Measurements from ENCODE around the gene MRAP2.

MRAP2 gene

GRCh38 chr6:84019842-84020211 lies 13.7 kb upstream of the MRAP2 start:
- H3K27me3 ChIP-seq (ENCODE audit: control insufficient read depth in 1 of 2, insufficient read depth in 1 of 2, low read length in 2 of 2) = peaks cover 0 to 8% of the 10 kb centered on the region in 2 experiments
- H3K4me1 ChIP-seq (ENCODE audit: control insufficient read depth, insufficient read depth, low read depth, low read length) = no peaks in the 10 kb centered on the region
- no peak overlapping the region for H2AK5ac ChIP-seq (ENCODE audit: low read length, severe bottlenecking)
- H3K9me3 ChIP-seq (ENCODE audit: control insufficient read depth, low read length) = no peaks in the 10 kb centered on the region
- no peak overlapping the region for H3K4ac ChIP-seq (ENCODE audit: low read depth in 1 of 2, low read length in 2 of 2)
- H4K8ac ChIP-seq (ENCODE audit: low read length) = no peak overlapping the region
- H3K79me1 ChIP-seq (replicated peaks; ENCODE audit: low read length, poor library complexity, severe bottlenecking) = no peaks in the 10 kb centered on the region
- H3K9ac ChIP-seq (ENCODE audit: low read length) = no peak overlapping the region
- no peak overlapping the region for H3K23ac ChIP-seq (ENCODE audit: low read length in 2 of 2)
- H2BK12ac ChIP-seq (ENCODE audit: low read length in 2 of 2) = no peak overlapping the region
- H2BK5ac ChIP-seq (ENCODE audit: low read depth, low read length, poor library complexity, severe bottlenecking) = no peak overlapping the region
- no peak overlapping the region for H2AFZ ChIP-seq (ENCODE audit: low read depth, low read length)
- no peak overlapping the region for H3K14ac ChIP-seq (ENCODE audit: low read length in 2 of 2)
- H3K4me3 ChIP-seq (ENCODE audit: insufficient read depth in 1 of 2, low read depth in 1 of 2, low read length in 2 of 2) = no peak overlapping the region
- 83% methylated on average over 4 of the region's 6 CpGs for WGBS
- H3K36me3 ChIP-seq (ENCODE audit: control insufficient read depth in 1 of 2, insufficient read depth in 2 of 2, low read depth in 1 of 2, low read length in 2 of 2) = no peaks in the 10 kb centered on the region
- no peak overlapping the region for H2BK120ac ChIP-seq (ENCODE audit: low read depth, low read length)
- no peak overlapping the region for H3K27ac ChIP-seq (ENCODE audit: low read length, poor library complexity, severe bottlenecking)
- DNase-seq = no peak
- H3K4me2 ChIP-seq (ENCODE audit: low read length, poor library complexity, severe bottlenecking) = no peak overlapping the region
- H4K91ac ChIP-seq (ENCODE audit: low read length) = no peak overlapping the region
- H3K18ac ChIP-seq (ENCODE audit: low read depth in 1 of 2, low read length in 2 of 2) = no peak overlapping the region
- H2BK15ac ChIP-seq (ENCODE audit: low read depth, poor library complexity, severe bottlenecking) = no peak overlapping the region

- Histone ChIP-seq H3K9ac (ENCODE audit: low read length) (no peak overlapping the region), H3K14ac (ENCODE audit: low read length in 2 of 2) (no peak overlapping the region), H2BK12ac (ENCODE audit: low read length in 2 of 2) (no peak overlapping the region), H2AFZ (ENCODE audit: low read depth, low read length) (no peak overlapping the region), H3K18ac (ENCODE audit: low read depth in 1 of 2, low read length in 2 of 2) (no peak overlapping the region), H4K91ac (ENCODE audit: low read length) (no peak overlapping the region), H2BK120ac (ENCODE audit: low read depth, low read length) (no peak overlapping the region), H3K9me3 (ENCODE audit: control insufficient read depth, low read length) (no peaks in the 10 kb centered on the region), H2BK15ac (ENCODE audit: low read depth, poor library complexity, severe bottlenecking) (no peak overlapping the region), H2AK5ac (ENCODE audit: low read length, severe bottlenecking) (no peak overlapping the region), H3K4ac (ENCODE audit: low read depth in 1 of 2, low read length in 2 of 2) (no peak overlapping the region), H3K27ac (ENCODE audit: low read length, poor library complexity, severe bottlenecking) (no peak overlapping the region), H3K4me3 (ENCODE audit: insufficient read depth in 1 of 2, low read depth in 1 of 2, low read length in 2 of 2) (no peak overlapping the region), H2BK5ac (ENCODE audit: low read depth, low read length, poor library complexity, severe bottlenecking) (no peak overlapping the region), H3K4me2 (ENCODE audit: low read length, poor library complexity, severe bottlenecking) (no peak overlapping the region), H3K23ac (ENCODE audit: low read length in 2 of 2) (no peak overlapping the region), H3K79me1 (replicated peaks; ENCODE audit: low read length, poor library complexity, severe bottlenecking) (no peaks in the 10 kb centered on the region), H3K4me1 (ENCODE audit: control insufficient read depth, insufficient read depth, low read depth, low read length) (no peaks in the 10 kb centered on the region), H3K27me3 (ENCODE audit: control insufficient read depth in 1 of 2, insufficient read depth in 1 of 2, low read length in 2 of 2) (peaks cover 0 to 8% of the 10 kb centered on the region in 2 experiments), H4K8ac (ENCODE audit: low read length) (no peak overlapping the region), H3K36me3 (ENCODE audit: control insufficient read depth in 1 of 2, insufficient read depth in 2 of 2, low read depth in 1 of 2, low read length in 2 of 2) (no peaks in the 10 kb centered on the region)
- WGBS = no CpG with 5 or more reads among the region's 2 CpGs
- DNase-seq = no peak
Measured at GRCh38 chr6:84021625-84022024, 11.9 kb upstream of the MRAP2 start.

DNA sequence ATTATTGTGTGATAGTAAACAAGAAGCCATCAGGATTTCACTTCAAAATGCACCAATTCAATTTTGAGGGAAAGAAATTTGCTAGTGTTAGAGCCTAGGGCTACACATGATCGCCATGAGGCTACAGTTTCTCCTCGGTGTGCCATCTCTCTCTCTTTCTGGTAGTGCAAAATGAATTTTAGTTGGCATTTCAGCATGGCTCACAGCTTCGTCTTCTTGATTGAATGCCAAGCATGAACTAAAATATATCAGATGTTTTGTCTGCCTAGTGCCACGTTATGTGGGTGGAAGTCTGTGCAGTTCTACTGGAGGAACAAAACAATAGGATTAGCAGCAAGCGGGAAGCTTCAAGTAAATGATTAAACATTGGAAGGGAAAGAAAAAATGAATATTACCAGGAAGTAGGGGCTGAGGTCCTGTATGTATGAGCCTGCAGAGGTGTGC lies 6.8 kb upstream of the MRAP2 start:
- Histone ChIP-seq H3K18ac (ENCODE audit: low read depth in 1 of 2, low read length in 2 of 2) (no peak overlapping the region), H3K4me2 (ENCODE audit: low read length, poor library complexity, severe bottlenecking) (no peak overlapping the region), H4K91ac (ENCODE audit: low read length) (no peak overlapping the region), H3K9me3 (ENCODE audit: control insufficient read depth, low read length) (no peaks in the 10 kb centered on the region), H2BK120ac (ENCODE audit: low read depth, low read length) (no peak overlapping the region), H3K4ac (ENCODE audit: low read depth in 1 of 2, low read length in 2 of 2) (no peak overlapping the region), H3K4me3 (ENCODE audit: insufficient read depth in 1 of 2, low read depth in 1 of 2, low read length in 2 of 2) (no peak overlapping the region), H2AK5ac (ENCODE audit: low read length, severe bottlenecking) (no peak overlapping the region), H3K9ac (ENCODE audit: low read length) (no peak overlapping the region), H2AFZ (ENCODE audit: low read depth, low read length) (no peak overlapping the region), H3K27me3 (ENCODE audit: control insufficient read depth in 1 of 2, insufficient read depth in 1 of 2, low read length in 2 of 2) (no peaks in the 10 kb centered on the region), H2BK15ac (ENCODE audit: low read depth, poor library complexity, severe bottlenecking) (no peak overlapping the region), H2BK12ac (ENCODE audit: low read length in 2 of 2) (no peak overlapping the region), H3K36me3 (ENCODE audit: control insufficient read depth in 1 of 2, insufficient read depth in 2 of 2, low read depth in 1 of 2, low read length in 2 of 2) (no peaks in the 10 kb centered on the region), H3K4me1 (ENCODE audit: control insufficient read depth, insufficient read depth, low read depth, low read length) (peaks cover 1% of the 10 kb centered on the region), H3K23ac (ENCODE audit: low read length in 2 of 2) (no peak overlapping the region), H2BK5ac (ENCODE audit: low read depth, low read length, poor library complexity, severe bottlenecking) (no peak overlapping the region), H3K14ac (ENCODE audit: low read length in 2 of 2) (no peak overlapping the region), H4K8ac (ENCODE audit: low read length) (no peak overlapping the region), H3K79me1 (replicated peaks; ENCODE audit: low read length, poor library complexity, severe bottlenecking) (no peaks in the 10 kb centered on the region), H3K27ac (ENCODE audit: low read length, poor library complexity, severe bottlenecking) (no peak overlapping the region)
- no peak for DNase-seq
- 77% methylated on average over 5 of the region's 5 CpGs for WGBS

DNA sequence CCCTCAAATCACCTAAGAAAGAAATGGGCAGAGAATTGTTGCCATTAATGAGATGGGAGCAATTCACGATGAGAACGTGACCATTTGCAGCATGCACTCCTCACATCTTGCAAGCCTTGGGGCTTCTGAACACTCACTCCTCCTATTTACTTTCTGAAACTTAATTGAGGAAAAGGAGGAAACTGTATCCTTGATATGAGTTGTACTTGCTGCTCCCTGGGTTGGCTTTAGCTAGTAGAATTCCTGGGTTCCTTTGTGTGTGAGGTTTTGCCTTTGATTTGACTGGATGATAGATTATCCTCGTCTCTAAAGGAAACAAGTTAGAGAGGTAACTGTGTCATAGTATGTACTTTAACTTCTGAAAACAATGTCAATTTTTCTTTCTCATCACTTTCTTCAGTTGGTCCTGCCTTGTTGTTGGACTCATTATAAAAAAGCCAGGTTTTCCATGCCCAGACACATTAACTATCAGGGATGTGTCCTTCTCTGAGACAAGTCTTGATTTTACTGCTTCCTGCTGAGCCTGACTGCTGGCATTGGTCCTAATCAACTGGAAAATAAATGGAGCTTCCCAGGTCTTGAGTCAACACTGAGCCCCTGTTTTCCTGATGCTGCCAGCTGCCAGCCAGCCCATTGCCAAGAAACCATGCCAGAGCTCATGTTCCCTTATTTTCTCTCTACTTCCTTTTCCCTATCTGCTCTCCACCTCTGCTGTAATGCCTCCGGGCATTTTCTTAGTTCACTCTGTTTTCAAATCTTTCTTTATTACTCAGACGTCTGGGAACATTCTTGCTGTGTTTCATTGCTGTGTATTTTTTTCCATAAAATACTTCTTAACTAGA lies 6.0 kb upstream of the MRAP2 start:
- no peak overlapping the region for H2AFZ ChIP-seq (ENCODE audit: low read depth, low read length)
- H3K4me2 ChIP-seq (ENCODE audit: low read length, poor library complexity, severe bottlenecking) = no peak overlapping the region
- H2AK5ac ChIP-seq (ENCODE audit: low read length, severe bottlenecking) = no peak overlapping the region
- no peak overlapping the region for H4K8ac ChIP-seq (ENCODE audit: low read length)
- no peaks in the 10 kb centered on the region for H3K27me3 ChIP-seq (ENCODE audit: control insufficient read depth in 1 of 2, insufficient read depth in 1 of 2, low read length in 2 of 2)
- H3K27ac ChIP-seq (ENCODE audit: low read length, poor library complexity, severe bottlenecking) = peak overlapping the region; percentile 11
- no peak overlapping the region for H2BK15ac ChIP-seq (ENCODE audit: low read depth, poor library complexity, severe bottlenecking)
- H3K23ac ChIP-seq (ENCODE audit: low read length in 2 of 2) = no peak overlapping the region
- H3K4me3 ChIP-seq (ENCODE audit: insufficient read depth in 1 of 2, low read depth in 1 of 2, low read length in 2 of 2) = no peak overlapping the region
- peak overlapping the region; percentile 7 for H3K9ac ChIP-seq (ENCODE audit: low read length)
- H3K9me3 ChIP-seq (ENCODE audit: control insufficient read depth, low read length) = no peaks in the 10 kb centered on the region
- no peak overlapping the region for H2BK120ac ChIP-seq (ENCODE audit: low read depth, low read length)
- H2BK5ac ChIP-seq (ENCODE audit: low read depth, low read length, poor library complexity, severe bottlenecking) = no peak overlapping the region
- no peaks in the 10 kb centered on the region for H3K36me3 ChIP-seq (ENCODE audit: control insufficient read depth in 1 of 2, insufficient read depth in 2 of 2, low read depth in 1 of 2, low read length in 2 of 2)
- no peak for DNase-seq
- no peak overlapping the region for H3K14ac ChIP-seq (ENCODE audit: low read length in 2 of 2)
- no peak overlapping the region for H4K91ac ChIP-seq (ENCODE audit: low read length)
- no peaks in the 10 kb centered on the region for H3K79me1 ChIP-seq (replicated peaks; ENCODE audit: low read length, poor library complexity, severe bottlenecking)
- no peak overlapping the region for H2BK12ac ChIP-seq (ENCODE audit: low read length in 2 of 2)
- 80% methylated on average over 4 of the region's 5 CpGs for WGBS
- no peak overlapping the region for H3K4ac ChIP-seq (ENCODE audit: low read depth in 1 of 2, low read length in 2 of 2)
- H3K4me1 ChIP-seq (ENCODE audit: control insufficient read depth, insufficient read depth, low read depth, low read length) = peaks cover 1% of the 10 kb centered on the region
- no peak overlapping the region for H3K18ac ChIP-seq (ENCODE audit: low read depth in 1 of 2, low read length in 2 of 2)

Data from mesenchymal stem cell (in vitro differentiated cells and primary cell).